HG02870 (cell line): ENCODE results near the gene ZNF764.
"Not testable (repeated sequence)": the region's sequence is repeated elsewhere in the genome, so short reads cannot be mapped to it uniquely, and the experiment has no call there.

ENCODE experiments used
- ATAC-seq: cut with Tn5 transposase; IDR thresholded peaks from one replicate; pipeline ENCODE4 v1.9.1; 2021; ENCODE audit warnings: mild to moderate bottlenecking, moderate library complexity; ENCODE audit not compliant: unreplicated experiment

Gene ZNF764

DNA sequence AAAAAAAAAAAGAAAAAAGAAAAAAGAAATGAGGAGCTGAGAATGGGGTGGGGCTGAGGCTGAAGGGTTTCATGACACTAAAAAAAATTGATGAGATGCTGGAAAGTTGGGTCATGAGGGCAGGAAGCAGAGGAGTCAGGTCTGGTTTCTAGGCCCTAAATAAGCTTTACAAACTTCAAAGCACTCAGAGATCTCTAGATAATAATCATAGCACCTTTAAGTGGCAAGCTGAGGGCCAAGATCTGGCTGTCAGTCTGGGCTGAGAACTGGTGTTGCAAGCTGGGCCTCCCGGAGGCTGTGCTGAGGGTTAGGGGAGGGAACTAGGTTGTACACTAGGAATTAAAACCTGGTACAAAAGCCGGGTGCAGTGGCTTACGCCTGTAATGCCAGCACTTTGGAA is 6.4 kb downstream of the ZNF764 start:
- no peak for ATAC-seq

DNA sequence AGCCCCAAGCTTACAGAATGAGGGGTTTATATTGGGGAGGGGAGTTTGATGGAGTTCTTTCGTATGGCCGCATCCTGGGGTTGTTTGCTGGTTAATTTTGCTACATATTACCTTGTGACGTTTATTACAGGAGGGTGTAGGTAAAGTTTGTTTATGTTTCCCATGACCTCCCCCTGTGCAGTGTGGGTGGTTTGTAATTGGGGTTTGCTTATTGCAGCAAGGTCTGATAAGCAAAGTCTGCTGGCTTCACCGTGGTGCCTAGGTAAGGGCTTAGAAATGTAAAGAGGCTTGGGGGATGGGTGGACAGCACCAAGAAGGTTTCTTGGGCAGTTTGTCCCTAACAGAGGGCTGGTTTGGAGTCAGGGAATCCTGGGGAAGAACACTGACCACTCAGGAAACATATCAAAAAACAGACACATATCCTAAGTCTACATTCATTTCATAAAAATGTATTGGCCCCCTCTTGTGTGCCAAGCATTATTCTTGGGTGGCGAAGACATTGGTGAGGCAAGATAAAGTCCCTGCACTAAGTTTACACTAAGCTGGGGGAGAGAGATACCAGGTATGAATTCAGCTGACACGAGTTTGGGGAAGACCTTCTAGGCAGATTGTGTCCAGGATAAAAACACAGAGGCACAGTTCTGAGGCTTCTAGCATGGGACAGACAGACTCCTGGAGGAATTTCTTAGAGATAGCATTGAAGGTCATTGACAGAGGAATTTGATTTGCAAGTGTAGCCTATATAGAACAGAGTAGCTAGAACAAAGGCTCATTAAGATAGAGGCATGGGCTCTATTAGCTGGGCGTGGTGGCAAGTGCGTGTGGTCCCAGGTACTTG is 9.5 kb downstream of the ZNF764 start:
- ATAC-seq = no peak

DNA sequence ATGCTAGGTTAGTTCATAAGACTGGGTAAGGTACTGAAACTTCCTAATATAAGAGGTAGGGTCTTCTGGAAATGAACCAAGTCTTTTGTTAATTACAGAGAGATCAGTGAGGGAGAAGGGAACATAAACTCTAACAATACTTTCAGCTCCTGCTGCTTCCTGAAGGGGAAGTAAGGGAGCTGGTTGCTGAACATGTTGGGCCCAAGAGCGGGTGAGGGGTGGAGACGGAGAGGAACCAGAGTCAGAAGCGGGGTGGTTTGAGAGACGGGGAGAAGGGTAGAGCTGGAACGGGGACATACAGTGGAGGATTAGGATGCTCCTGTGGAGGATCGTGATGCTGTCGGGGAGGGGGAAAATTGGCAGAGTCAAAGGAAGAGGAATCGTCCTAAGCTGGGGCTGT is 12.1 kb downstream of the ZNF764 start:
- no peak for ATAC-seq

DNA sequence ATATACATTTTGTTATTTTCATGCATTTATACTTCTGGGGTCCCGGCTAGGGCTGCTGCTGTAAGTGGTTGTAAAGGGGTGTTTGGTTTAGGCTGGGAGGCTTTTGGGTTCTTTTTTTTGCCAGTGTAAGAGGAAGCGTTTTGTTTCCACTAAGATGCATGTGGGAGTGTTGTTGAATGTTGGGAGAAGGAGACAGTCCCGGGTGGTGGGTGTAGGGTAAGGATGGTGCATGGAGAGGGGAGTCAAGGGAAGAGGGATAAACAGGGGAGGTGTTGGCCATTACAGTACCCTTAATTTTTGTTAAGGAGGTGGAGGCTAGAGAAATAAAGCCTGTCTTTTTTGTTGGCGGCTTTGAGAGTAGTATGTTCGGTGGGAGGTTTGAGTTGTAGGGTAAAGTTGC is 15.1 kb downstream of the ZNF764 start:
- no peak for ATAC-seq

DNA sequence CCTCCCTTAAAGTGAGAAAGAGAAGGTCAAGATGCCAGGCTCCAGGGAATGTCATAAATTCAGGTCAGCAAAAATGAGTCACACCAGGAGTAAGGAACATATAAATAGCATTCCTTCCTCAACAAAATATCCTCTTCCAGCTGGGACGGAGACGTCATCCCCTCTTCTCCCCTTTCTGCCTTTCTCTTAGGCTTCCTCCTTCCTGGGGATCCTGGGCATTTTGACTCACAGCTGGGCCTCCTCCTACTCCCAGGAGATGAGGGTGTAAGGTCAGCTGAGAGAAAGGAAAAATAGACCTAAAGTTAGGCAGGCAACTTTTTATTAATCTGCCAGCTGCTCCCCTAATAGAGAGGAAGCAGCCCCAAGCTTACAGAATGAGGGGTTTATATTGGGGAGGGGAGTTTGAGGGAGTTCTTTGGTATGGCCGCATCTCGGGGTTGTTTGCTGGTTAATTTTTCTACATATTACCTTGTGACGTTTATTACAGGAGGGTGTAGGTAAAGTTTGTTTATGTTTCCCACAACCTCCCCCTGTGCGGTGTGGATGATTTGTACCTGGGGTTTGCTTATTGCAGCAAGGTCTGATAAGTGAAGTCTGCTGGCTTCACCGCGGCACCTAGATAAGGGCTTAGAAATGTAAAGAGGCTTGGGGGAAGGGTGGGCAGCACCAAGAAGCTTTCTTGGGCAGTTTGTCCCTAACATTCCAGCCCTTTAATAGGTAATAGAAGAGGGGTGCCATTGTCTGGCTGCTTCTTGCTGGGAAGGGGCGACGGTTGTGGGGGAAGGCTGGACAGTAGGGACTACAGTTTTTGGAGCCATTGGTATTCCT is 16.5 kb downstream of the ZNF764 start:
- ATAC-seq = no peak

DNA sequence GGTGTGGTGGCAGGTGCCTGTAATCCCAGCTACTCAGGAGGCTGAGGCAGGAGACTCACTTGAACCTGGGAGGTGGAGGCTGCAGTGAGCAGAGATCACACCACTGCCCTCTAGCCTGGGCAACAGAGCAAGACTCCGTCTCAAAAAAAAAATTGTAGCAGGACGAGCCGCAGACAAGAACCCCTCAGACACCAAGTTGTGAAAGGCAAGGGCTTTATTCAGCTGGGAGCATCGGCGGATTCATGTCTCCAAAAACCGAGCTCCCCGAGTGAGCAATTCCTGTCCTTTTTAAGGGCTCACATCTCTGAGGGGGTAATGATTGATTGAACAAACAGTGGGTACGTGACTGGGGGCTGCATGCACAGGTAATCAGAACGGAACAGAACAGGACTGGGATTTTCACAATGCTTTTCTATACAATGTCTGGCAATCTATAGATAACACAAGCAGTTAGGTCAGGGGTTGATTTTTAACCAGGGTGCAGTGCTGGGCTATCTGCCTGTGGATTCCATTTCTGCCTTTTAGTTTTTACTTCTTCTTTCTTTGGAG is 17.2 kb downstream of the ZNF764 start:
- ATAC-seq = not testable (repeated sequence)

DNA sequence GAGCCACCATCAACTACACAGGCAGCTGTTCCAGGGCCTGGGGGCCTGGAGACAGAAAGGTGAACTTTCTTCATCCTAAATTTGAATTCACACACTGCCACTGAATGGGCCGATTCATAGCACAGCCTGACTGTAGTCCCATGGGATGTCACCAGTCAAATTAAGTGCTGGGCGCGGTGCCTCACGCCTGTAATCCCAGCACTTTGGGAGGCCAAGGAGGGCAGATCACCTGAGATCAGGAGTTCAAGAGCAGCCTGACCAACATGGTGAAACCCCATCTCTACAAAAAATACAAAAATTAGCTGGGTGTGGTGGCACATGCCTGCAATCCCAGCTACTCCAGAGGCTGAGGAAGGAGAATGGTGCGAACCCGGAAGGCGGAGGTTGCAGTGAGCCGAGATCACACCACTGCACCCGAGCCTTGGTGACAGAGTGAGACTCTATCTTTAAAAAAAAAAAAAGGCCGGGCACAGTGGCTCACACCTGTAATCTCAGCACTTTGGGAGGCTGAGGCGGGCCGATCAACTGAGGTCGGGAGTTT is 18.1 kb downstream of the ZNF764 start:
- not testable (repeated sequence) for ATAC-seq

DNA sequence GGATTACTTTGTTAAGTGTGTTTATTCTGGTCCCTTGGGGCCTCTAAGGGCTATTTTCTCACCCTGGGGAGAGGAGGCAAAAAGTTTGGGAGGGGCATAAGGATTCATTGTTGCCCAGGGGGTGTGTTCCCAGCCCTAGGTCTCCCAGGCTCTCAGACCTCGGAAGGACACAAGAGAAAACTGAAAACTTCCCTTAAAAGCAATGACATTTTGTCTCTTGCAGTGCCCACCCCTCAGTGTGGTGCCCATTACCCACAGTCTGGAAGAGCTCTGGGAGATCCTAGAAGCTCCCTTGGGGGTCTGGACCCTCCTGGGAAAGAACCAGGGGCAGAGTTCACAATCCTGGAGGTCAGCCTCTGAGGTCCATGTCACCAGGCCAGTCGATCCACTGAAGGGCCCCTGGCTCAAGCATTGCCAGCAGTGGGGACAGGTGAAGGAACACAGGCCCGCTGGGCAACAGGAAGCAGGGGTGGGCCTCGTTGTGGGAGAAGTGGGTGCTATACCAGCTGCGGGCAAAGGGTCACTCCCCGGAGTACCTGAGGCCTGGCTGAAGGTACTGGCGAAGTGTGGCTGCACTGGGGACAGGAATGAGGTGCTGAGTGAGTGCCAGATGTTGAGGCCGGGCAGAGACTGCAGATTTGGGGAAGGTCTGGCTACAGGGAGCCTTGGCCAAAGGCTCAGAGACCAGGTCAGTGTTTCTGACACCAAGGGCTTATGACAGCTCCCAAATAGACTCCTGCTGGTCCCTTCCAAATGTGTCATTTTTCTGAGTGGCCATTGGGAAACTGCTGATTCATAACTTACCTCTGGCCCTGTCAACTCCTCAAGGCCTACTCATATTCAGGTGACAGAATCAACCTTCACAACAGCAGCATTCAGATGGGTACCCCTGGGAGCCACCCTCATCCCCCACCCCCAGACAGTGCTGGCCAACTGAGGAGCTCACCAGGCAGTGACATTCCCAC is 18.9 kb downstream of the ZNF764 start:
- ATAC-seq = no peak

DNA sequence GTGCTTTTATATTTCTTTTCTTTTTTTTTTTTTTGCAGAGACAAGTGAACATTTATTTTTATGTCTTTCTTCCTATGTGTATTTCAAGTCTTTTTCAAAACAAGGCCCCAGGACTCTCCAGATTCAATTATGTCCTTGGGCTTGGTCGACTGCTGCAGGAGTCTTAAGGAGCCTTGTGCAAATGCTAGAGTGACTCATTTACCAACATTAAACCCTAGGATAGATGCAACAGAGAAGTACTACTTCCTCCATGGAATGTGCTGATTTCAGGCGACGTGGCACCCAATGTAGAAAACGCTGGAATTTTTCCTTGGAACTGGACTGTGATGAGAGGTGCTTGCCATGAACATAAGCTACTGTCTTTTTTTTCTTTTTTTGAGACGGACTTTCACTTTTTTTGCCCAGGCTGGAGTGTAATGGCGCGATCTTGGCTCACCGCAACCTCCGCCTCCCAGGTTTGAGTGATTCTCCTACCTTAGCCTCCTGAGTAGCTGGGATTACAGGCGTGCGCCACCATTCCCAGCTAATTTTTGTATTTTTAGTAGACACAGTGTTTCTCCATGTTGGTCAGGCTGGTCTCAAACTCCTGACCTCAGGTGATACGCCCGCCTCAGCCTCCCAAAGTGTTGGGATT is 21.7 kb downstream of the ZNF764 start:
- not testable (repeated sequence) for ATAC-seq

DNA sequence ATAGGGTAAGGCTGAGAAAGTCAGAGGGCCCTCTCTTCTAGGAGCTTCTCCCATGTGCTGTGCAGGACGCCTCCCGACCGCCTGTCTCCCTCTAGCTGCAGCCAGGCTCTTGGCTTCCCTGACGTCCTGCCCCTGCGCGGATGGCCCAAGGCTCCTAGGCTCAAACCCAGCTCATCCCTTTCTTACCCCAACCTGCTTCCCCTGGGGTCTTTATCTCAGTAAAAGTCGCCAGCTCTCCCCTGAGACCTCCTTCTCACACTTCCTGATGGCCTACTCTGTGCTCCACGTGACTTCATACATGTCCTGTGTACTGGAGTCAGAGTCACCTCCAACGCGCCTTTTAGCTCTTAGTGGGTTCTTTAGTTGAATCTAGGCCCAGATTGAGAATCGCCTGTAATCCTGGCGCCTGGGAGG is 22.4 kb downstream of the ZNF764 start:
- peak; percentile 41 for ATAC-seq

DNA sequence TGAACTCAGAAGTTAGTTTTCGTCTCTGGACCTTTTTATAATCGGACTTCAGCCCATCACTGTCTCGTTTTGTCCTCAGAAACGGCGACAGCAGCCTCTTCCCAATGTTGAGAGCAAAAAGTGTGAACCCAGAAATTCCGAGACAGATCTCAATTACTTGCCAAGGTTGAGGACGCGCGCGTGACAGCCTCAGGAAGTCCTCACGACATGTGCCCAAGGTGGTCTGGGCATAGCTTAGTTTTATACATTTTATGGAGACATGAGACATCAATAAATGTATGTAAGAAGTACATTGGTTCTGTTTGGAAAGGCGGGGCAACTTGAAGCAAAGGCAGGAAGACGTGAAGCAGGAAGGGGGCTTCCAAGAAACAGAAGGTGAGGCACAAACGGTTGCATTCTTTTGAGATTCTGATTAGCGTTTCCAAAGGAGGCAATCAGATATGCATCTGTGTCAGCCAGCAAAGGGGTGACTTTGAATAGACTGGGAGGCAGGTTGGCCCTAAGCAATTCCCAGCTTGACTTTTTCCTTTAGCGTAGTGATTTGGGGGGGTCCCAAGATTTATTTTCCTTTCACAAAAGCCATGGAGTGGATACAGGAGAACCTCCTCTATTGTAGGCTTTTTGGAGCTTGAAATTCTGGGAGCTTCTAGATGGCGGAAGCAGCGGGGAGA is 22.9 kb downstream of the ZNF764 start:
- ATAC-seq = no peak

DNA sequence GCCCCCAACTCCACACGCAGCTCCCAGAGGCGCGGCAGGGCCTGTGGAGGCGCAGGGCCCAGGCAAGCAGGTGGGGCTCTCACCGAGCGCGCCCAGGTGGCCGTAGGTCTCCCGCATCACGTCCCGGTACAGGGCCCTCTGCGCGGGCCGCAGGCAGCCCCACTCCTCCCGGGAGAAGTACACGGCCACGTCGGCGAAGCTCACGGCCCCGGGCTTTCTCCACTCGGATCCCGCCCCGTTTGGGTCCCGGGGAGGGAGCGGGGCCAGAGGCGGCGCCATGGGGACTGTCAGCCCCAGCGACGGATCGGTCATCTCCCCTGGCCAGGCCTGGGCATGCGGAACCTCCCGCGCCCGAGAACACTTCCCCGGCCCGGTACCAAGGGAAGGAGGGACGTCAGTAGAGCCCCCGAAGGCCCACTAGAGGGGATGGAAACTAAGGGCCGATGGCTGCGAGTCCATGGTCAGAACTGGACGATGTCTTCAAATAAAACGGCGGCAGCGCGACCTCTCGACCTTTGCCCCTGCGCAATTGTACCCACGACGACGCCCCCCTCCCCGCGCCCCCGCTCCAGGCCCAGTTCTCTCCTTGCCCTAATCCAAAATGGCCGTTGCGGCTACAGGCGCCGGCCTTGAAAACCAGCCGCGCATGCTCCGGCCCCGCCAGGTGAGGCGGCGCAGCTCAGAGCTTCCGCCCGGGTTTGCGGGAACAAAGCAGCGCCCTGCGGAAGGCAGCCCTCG is 23.6 kb downstream of the ZNF764 start, which contains the start of gene ZNF747:
Gene ZNF747, minus strand, starts transcription at position 491 of the 738 bp plus-strand sequence. Its CDS starts 179 bp downstream, at position 312.
- ATAC-seq = no peak

DNA sequence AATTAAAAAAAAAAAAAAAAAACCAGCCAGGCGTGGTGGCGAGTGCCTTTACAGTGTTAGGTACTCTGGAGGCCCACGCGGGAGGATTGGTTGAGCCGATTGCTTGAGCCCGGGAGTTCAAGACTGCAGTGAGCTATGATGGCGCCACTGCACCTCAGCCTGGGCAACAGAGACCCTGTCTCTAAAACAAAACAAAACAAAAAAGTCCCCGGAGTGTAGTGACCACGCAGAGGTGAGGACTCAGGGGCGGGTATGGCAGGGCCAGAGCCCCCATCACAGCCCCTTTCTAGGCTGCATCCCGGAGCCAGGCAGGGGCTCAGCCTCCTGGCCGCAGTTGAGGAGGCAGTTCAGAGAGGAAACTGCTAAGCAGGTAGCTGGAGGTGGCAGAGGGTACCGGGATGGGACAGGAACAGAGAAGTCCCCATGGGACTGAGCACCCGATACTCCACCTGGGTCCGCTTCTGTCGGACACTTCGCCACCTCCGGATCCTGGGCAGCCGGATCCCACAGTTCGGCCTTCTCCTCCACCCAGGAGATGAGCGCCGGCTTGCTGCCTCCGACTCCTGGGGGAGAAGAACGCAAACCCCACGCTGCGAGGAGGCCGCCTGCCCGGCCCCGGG is 24.3 kb downstream of the ZNF764 start:
- no peak for ATAC-seq

DNA sequence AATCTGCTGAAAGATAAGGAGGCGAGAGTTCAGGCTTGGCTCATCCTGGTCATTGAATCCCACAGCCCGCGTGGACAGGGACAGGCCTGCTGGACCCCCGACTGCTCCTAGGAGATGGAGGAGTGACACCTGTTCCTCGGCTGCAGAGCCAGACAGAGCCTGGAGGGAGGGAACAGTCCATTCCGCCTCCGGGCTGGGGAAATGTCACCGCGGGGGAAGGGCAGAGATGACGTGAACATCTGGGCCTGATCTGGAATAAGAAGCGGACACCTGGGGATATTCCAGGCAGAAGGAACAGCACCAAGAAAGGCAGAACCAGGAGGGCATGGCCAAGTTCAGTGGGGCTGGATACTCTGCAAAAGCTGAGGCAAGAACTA is 25.0 kb downstream of the ZNF764 start:
- ATAC-seq = no peak

DNA sequence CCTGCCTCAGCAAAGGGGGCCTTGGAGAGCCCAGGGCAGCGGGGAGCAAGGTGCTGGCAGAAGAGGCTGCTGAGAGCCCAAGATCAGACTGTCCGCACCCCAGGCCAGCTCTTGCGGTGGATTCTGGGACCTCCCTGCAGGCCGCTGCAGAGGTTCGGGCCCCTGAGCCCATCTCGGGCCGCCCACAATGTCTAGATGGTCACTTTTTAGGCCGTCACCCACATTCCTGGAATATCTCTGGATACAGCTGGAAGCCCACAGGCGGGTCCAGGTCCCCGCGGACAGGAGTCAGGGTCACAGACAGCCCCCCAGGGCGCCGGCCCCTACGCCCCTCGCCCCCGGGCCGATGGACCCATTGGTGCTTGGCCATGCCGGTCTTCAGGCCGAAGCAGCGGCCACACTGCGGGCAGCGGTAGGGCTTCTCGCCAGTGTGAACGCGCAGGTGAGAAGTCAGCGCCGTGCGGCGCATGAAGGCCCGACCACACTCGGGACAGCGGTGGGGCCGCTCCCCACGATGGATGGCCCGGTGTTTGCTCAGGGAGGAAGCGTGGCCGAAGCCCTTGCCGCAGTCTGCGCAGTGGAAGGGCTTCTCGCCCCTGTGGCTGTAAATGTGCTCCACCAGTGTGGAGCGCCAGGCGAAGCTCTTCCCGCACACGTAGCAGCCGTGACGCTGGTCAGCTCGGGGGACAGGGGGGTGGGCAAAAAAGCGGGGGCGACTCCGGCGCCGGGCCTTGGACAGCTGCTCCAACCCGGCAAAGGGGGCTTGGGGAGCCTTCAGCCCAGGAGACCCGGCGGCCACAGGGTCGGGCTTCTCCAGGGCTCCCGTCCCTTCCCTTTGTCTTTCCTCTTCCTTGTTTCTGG is 25.7 kb downstream of the ZNF764 start:
- no peak for ATAC-seq

DNA sequence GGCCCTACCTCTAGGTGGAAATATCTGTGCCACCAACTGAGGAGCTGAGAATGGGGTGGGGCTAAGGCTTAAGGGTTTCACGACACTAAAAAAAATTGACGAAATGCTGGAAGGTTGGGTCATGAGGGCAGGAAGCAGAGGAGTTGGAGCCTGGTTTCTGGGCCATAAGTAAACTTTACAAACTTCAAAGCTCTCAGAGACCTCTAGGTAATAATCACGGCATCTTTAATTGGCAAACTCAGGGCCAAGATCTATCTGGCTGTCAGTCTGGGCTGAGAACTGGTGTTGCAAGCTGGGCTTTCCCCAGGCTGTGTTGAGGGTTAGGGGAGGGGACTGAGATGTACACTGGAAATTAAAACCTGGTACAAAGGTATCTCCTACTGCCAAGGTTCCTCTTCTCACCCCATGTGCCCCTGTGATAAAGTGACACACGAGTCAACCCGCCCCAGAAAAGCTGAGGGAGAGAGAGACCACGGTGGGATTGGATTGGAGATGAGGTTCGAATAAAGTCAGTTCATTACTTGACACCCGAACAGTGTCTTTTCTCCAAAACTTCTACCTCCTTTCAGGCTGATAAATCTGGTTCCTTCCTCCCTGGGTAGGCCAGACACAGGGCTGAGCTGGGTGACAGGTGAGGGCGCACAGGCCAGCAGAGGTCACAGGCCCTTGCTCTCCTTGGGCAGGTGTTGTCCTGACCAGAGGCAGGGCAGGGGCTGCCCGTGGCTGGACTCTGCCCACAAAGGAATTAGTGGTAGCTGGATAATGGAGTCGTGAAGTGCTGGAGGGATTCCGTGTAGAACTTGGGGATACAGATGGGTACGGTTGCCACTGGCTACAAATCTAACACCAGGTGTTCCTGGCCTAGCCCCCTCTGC is 27.8 kb downstream of the ZNF764 start:
- ATAC-seq = no peak
